Effector memory CD4-positive, alpha-beta T cell (primary cell): Measurements from ENCODE around the gene MYO5C.

ENCODE experiments used
- DNase-seq, 3 donors: peaks; one replicate each; pipeline ENCODE4 v3.0.0-alpha.2; 2020
- H3K27ac ChIP-seq: 2 replicates; pipeline ENCODE4 v1.7.0; 2013; ENCODE audit warnings: mild to moderate bottlenecking, low read length, moderate library complexity; ENCODE audit not compliant: insufficient read depth, poor library complexity, severe bottlenecking
- H3K27me3 ChIP-seq: replicated peaks from 2 replicates; pipeline ENCODE4 v1.7.0; 2013; ENCODE audit warnings: mild to moderate bottlenecking, low read length; ENCODE audit not compliant: insufficient read depth, control insufficient read depth, poor library complexity, severe bottlenecking
- H3K36me3 ChIP-seq: 2 replicates; pipeline ENCODE4 v1.7.0; 2013; ENCODE audit warnings: mild to moderate bottlenecking, low read length, moderate library complexity; ENCODE audit not compliant: control insufficient read depth, insufficient read depth
- H3K4me1 ChIP-seq: 2 replicates; pipeline ENCODE4 v1.7.0; 2013; ENCODE audit warnings: low read length, mild to moderate bottlenecking; ENCODE audit not compliant: control insufficient read depth, insufficient read depth, poor library complexity, severe bottlenecking
- H3K4me3 ChIP-seq: 2 replicates; pipeline ENCODE4 v1.7.0; 2013; ENCODE audit warnings: low read length, low read depth, mild to moderate bottlenecking; ENCODE audit not compliant: insufficient read depth, poor library complexity, severe bottlenecking
- H3K9me3 ChIP-seq: 2 replicates; pipeline ENCODE4 v1.7.0; 2013; ENCODE audit warnings: mild to moderate bottlenecking, low read length, moderate library complexity; ENCODE audit not compliant: control insufficient read depth

The MYO5C gene

GRCh38 chr15:52155878-52156277, 139.7 kb downstream of the MYO5C start:
- no peaks in the 10 kb centered on the region for H3K27me3 ChIP-seq
- peaks cover 27% of the 10 kb centered on the region for H3K36me3 ChIP-seq
- no peaks in the 10 kb centered on the region for H3K4me1 ChIP-seq
- H3K4me3 ChIP-seq = no peak overlapping the region
- no peak overlapping the region for H3K27ac ChIP-seq
- no peak for DNase-seq
- H3K9me3 ChIP-seq = no peaks in the 10 kb centered on the region

- H3K36me3 ChIP-seq = peaks cover 30% of the 10 kb centered on the region
Observed at GRCh38 chr15:52154896-52155865, 140.4 kb downstream of the MYO5C start.

DNA sequence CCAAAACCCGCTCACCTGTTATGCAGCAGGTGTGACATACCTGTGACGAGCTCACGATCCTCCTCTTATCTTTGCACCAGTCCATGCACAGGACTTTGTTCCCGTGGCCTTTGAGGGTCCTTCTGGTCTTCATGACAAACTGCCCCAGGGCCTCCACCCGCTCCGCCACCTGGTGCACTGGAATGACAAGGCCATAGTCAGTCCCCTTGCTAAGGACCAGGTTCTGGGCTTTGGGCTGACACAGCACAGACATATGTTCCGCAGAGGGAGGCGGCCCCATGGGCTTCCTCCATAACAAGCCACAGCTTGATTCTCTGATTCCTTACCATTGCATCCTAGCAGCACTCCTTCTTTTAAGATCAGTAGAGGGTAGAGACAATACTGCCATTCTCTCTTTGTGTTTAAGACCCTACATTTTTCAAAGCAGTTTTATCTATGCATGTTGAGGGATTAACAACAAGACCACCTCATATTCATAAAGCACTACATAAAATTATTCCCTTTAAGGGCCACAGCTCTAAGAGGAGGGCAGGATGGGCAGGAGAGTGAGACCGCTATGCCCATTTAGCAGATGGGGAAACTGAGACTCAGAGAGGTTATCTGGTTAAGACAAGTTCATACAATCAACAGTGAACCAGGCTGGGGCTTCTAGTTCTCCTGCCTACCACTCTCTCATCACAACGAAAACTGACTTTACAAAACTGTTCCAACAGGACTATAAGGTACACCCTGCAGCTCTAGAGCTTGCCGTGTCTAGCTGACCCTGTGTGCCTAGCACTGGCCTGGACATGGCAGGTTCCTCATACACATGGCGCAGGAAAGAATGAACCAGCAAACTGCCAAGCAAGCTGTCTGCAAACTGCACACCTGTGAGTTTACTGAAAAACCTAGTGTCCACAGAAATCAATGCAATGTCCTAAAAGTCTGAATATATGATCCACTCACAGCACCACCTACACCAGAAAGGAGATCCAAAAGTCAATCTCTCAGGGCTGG, 141.4 kb downstream of the MYO5C start:
- Histone ChIP-seq H3K4me3 (no peak overlapping the region), H3K4me1 (no peaks in the 10 kb centered on the region), H3K9me3 (no peaks in the 10 kb centered on the region), H3K27me3 (no peaks in the 10 kb centered on the region), H3K36me3 (peaks cover 35% of the 10 kb centered on the region), H3K27ac (no peak overlapping the region)
- DNase-seq = no peak

More at GRCh38 chr15:52154896-52155865, 140.4 kb downstream of the MYO5C start:
- Histone ChIP-seq H3K4me3 (no peak overlapping the region), H3K4me1 (no peaks in the 10 kb centered on the region), H3K9me3 (no peaks in the 10 kb centered on the region), H3K27ac (no peak overlapping the region), H3K27me3 (no peaks in the 10 kb centered on the region)
- no peak for DNase-seq

- H3K4me1 ChIP-seq = no peaks in the 10 kb centered on the region
- no peaks in the 10 kb centered on the region for H3K9me3 ChIP-seq
- no peak overlapping the region for H3K4me3 ChIP-seq
- peaks cover 57% of the 10 kb centered on the region for H3K36me3 ChIP-seq
- H3K27ac ChIP-seq = no peak overlapping the region
- DNase-seq = no peak
- no peaks in the 10 kb centered on the region for H3K27me3 ChIP-seq
Observed at GRCh38 chr15:52151353-52151752, 144.3 kb downstream of the MYO5C start.

- DNase-seq = no peak
- Histone ChIP-seq H3K27me3 (no peaks in the 10 kb centered on the region), H3K9me3 (no peaks in the 10 kb centered on the region), H3K27ac (no peak overlapping the region), H3K4me1 (no peaks in the 10 kb centered on the region), H3K36me3 (peaks cover 59% of the 10 kb centered on the region), H3K4me3 (no peak overlapping the region)
Observed at GRCh38 chr15:52150871-52151270, 144.7 kb downstream of the MYO5C start.

- no peak overlapping the region for H3K27ac ChIP-seq
- no peaks in the 10 kb centered on the region for H3K9me3 ChIP-seq
- H3K36me3 ChIP-seq = peaks cover 59% of the 10 kb centered on the region
- no peak overlapping the region for H3K4me3 ChIP-seq
- H3K27me3 ChIP-seq = no peaks in the 10 kb centered on the region
- H3K4me1 ChIP-seq = no peaks in the 10 kb centered on the region
- DNase-seq = no peak
Observed at GRCh38 chr15:52150043-52150825, 145.4 kb downstream of the MYO5C start.

- Histone ChIP-seq H3K27me3 (no peaks in the 10 kb centered on the region), H3K4me3 (no peak overlapping the region), H3K27ac (no peak overlapping the region), H3K9me3 (no peaks in the 10 kb centered on the region), H3K36me3 (peaks cover 62% of the 10 kb centered on the region), H3K4me1 (no peaks in the 10 kb centered on the region)
- DNase-seq = no peak
Observed at GRCh38 chr15:52148403-52148802, 147.2 kb downstream of the MYO5C start.

DNA sequence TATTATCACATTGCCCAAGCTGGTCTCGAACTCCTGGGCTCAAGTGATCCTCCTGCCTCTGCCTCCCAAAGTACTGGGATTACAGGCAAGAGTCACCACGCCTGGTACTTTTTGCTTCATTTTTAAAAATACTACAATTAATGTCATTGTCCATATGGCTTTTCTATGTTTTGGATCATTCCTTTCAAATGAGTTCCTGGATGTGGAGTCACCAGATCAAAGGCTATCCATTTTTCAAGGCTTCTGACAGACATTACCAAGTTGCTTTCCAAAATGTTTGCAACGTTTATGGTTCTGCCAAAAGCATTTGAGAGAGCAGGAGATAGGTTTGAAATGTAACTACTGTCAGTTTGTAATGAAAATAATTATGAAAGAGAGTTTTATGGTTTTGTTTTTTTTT, 148.8 kb downstream of the MYO5C start:
- peaks cover 62% of the 10 kb centered on the region for H3K36me3 ChIP-seq
- no peaks in the 10 kb centered on the region for H3K4me1 ChIP-seq
- H3K4me3 ChIP-seq = no peak overlapping the region
- no peaks in the 10 kb centered on the region for H3K9me3 ChIP-seq
- no peaks in the 10 kb centered on the region for H3K27me3 ChIP-seq
- H3K27ac ChIP-seq = no peak overlapping the region
- no peak for DNase-seq

DNA sequence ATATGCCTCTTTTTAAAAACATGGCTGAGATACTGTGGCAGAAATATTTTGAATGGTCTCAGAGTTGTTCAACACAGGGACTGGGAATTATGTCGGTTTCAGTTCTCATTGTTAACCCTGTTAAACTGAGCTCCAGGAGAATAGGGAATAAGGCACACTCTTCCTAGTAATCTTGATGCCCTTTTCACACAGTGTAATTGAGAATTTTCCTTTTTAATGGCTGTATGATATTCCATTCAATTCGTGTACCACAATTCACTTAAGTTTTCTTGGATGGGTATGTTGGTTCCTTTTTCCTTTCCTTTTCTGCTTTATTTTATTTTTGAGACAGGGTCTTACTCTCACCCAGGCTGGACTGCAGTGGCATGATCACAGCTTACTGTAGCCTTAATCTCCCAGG, 149.3 kb downstream of the MYO5C start:
- Histone ChIP-seq H3K36me3 (peaks cover 57% of the 10 kb centered on the region), H3K4me1 (no peaks in the 10 kb centered on the region), H3K27ac (no peak overlapping the region), H3K27me3 (no peaks in the 10 kb centered on the region), H3K9me3 (no peaks in the 10 kb centered on the region), H3K4me3 (no peak overlapping the region)
- DNase-seq = no peak
